GM18909 (cell line): ENCODE data around the gene EPHA6.
"Not testable (repeated sequence)": the region's sequence is repeated elsewhere in the genome, so short reads cannot be mapped to it uniquely, and the experiment has no call there.

Source experiments
- ATAC-seq: cut with Tn5 transposase; IDR thresholded peaks from one replicate; pipeline ENCODE4 v1.9.1; 2021; ENCODE audit warnings: mild to moderate bottlenecking; ENCODE audit not compliant: unreplicated experiment, poor library complexity

Gene EPHA6

GRCh38 chr3:97257942-97258697 lies 443.7 kb downstream of the EPHA6 start:
- no peak for ATAC-seq

GRCh38 chr3:97259263-97259662 lies 444.9 kb downstream of the EPHA6 start:
- no peak for ATAC-seq

GRCh38 chr3:97264180-97264579 lies 449.8 kb downstream of the EPHA6 start:
- ATAC-seq = no peak

GRCh38 chr3:97265237-97266005 lies 451.0 kb downstream of the EPHA6 start:
- ATAC-seq = no peak

GRCh38 chr3:97269202-97269601 lies 454.8 kb downstream of the EPHA6 start:
- no peak for ATAC-seq

GRCh38 chr3:97276879-97277550 lies 462.6 kb downstream of the EPHA6 start:
- not testable (repeated sequence) for ATAC-seq

- no peak for ATAC-seq
These were observed 463.3 kb downstream of the EPHA6 start for GRCh38 chr3:97277708-97278107.

GRCh38 chr3:97278506-97278905 lies 464.1 kb downstream of the EPHA6 start:
- no peak for ATAC-seq

- no peak for ATAC-seq
These were observed 477.5 kb downstream of the EPHA6 start for GRCh38 chr3:97291901-97292300.

GRCh38 chr3:97293596-97294131 lies 479.3 kb downstream of the EPHA6 start:
- ATAC-seq = no peak

GRCh38 chr3:97297032-97297431 lies 482.6 kb downstream of the EPHA6 start:
- no peak for ATAC-seq

GRCh38 chr3:97301114-97301513 lies 486.7 kb downstream of the EPHA6 start:
- ATAC-seq = no peak

GRCh38 chr3:97306226-97306625 lies 491.8 kb downstream of the EPHA6 start:
- ATAC-seq = no peak

GRCh38 chr3:97338375-97338774 lies 524.0 kb downstream of the EPHA6 start:
- ATAC-seq = no peak

GRCh38 chr3:97340940-97341339 lies 526.5 kb downstream of the EPHA6 start:
- no peak for ATAC-seq

- ATAC-seq = no peak
These were observed 533.4 kb downstream of the EPHA6 start for GRCh38 chr3:97347780-97348179.

GRCh38 chr3:97350971-97351370 lies 536.6 kb downstream of the EPHA6 start:
- ATAC-seq = no peak

GRCh38 chr3:97353176-97353575 lies 538.8 kb downstream of the EPHA6 start:
- no peak for ATAC-seq

GRCh38 chr3:97359977-97360376 lies 545.6 kb downstream of the EPHA6 start:
- ATAC-seq = no peak

GRCh38 chr3:97360804-97361203 lies 546.4 kb downstream of the EPHA6 start:
- no peak for ATAC-seq

GRCh38 chr3:97384583-97384982 lies 570.2 kb downstream of the EPHA6 start:
- ATAC-seq = no peak
